Psoas muscle (tissue), 8 donors: Measurements from ENCODE around the gene CHD9. TPM values are rescaled to one million over a fixed set of nuclear protein-coding genes. Genes with fewer than 3 reads are reported as not detected.

Experiments used
- ATAC-seq, 4 donors: fragments of 200-7000 bp; cut with Tn5 transposase; one replicate each; pipeline ENCODE4 v1.9.1; 2020; ENCODE audit warnings: moderate library complexity in 3 of 4, mild to moderate bottlenecking in 2 of 4
- DNase-seq, 2 donors: peaks; one replicate each; pipeline ENCODE4 v3.0.0-alpha.2; 2020
- H3K27ac ChIP-seq: fragments of 200-600 bp; one replicate; pipeline ENCODE4 v1.8.0; 2022
- H3K27me3 ChIP-seq, 3 donors: fragments of 200-600 bp in 1 of 3; one replicate each; pipeline versions ENCODE4 v1.6.1 to v1.8.0; 2013 to 2022; ENCODE audit warnings: low read length in 2 of 3, mild to moderate bottlenecking in 2 of 3, moderate library complexity in 1 of 3; ENCODE audit not compliant: insufficient read depth in 3 of 3
- H3K36me3 ChIP-seq, 2 donors: fragments of 200-600 bp in 1 of 2; one replicate each; pipeline versions ENCODE4 v1.6.1 to v1.8.0; 2013 to 2022; ENCODE audit warnings: low read depth in 1 of 2, mild to moderate bottlenecking in 1 of 2, moderate library complexity in 1 of 2; ENCODE audit not compliant: insufficient read depth in 1 of 2
- H3K4me1 ChIP-seq: fragments of 200-600 bp; one replicate; pipeline ENCODE4 v1.8.0; 2022
- H3K4me3 ChIP-seq: fragments of 200-600 bp; one replicate; pipeline ENCODE4 v1.8.0; 2022; ENCODE audit warnings: mild to moderate bottlenecking
- H3K9me3 ChIP-seq: fragments of 200-600 bp; one replicate; pipeline ENCODE4 v1.8.0; 2022
- CTCF ChIP-seq: fragments of 200-600 bp; IDR thresholded peaks from one replicate; pipeline ENCODE4 v1.8.0; 2022; ENCODE audit warnings: antibody characterized with exemption
- WGBS, 3 donors: extraction: QIAGEN DNeasy Blood & Tissue Kit; methylation state at CpG; one replicate each; pipeline versions ENCODE4 v1.1.6 to v1.1.7; 2013; 5-methylcytosine and 5-hydroxymethylcytosine counted together
- intact Hi-C, 2 donors: fragments of 100-400 bp; cut with DNase I; formaldehyde crosslinking; loops; one replicate each; pipeline versions ENCODE4 v1.11.0 to v1.14.2; 2022
- polyA plus RNA-seq, 3 donors: library from polyadenylated mRNA; stranded (reverse); fragments of 200-250 nt; gene quantifications; one replicate each; pipeline ENCODE4 v1.2.3, GENCODE V29; 2013
- total RNA-seq, 4 donors: library from RNA; stranded (reverse); fragmentation: NEBNext Ultra II Directional in 2 of 4; extraction: Animal tissue kit (Norgen Biotek cat#: 25700) in 2 of 4; gene quantifications; one replicate each; pipeline versions ENCODE4 v1.2.1 to v1.2.4, GENCODE V29; 2021 to 2023
- donor health status: healthy with polysubstance abuse.
- donor health status: DM: no; HTN: no; CAD: no; lungs with moderate emphysema.
- donor health status: Bipolar disorder and iron deficiency.
- donor health status: healthy.
- donor health status: DM: yes; HTN: yes; CAD: no.
- donor health status: DM: no; HTN: no; CAD: no.
- donor health status: DM: no; HTN: no; CAD: no.
- donor health status: DM: yes; HTN: yes; CAD: no.

The CHD9 gene
- total and polyA plus RNA-seq, 7 donors, result 5.8 to 47.9 (median 36.4) TPM

- H3K27me3 ChIP-seq, result no peaks in the 10 kb centered on the region
- DNase-seq, result no peak
- intact Hi-C loops, result loop anchor here in 1 of 2 donors (5.0 kb wide), 1 partner anchor 40 kb away; no protein-coding TSS in a partner anchor
- no peaks in the 10 kb centered on the region for H3K36me3 ChIP-seq
- H3K9me3 ChIP-seq, result no peaks in the 10 kb centered on the region
- H3K4me1 ChIP-seq, result peaks cover 51% of the 10 kb centered on the region
- H3K27ac ChIP-seq, result peak overlapping the region; percentile 80
- whole genome bisulfite sequencing, 3 donors, result 46 to 82% (median 82%) methylated on average over 2 of the region's 2 CpGs
- ATAC-seq, result no peak
- no peak overlapping the region for H3K4me3 ChIP-seq
- no peak for TF ChIP-seq CTCF
Measured at GRCh38 chr16:53092284-53092683, 37.5 kb downstream of the CHD9 start.

GRCh38 chr16:53093162-53093744 is 38.5 kb downstream of the CHD9 start:
- TF ChIP-seq CTCF, result no peak
- ATAC-seq (no peak), DNase-seq (no peak)
- intact Hi-C loops, result loop anchor here in 1 of 2 donors (5.0 kb wide), 1 partner anchor 39 kb away; no protein-coding TSS in a partner anchor
- WGBS, 3 donors, result 93 to 99% (median 94%) methylated on average over 5 of the region's 5 CpGs
- no peaks in the 10 kb centered on the region for H3K36me3 ChIP-seq
- H3K27me3 ChIP-seq, result no peaks in the 10 kb centered on the region
- H3K4me1 ChIP-seq, result peaks cover 57% of the 10 kb centered on the region
- no peaks in the 10 kb centered on the region for H3K9me3 ChIP-seq
- H3K27ac ChIP-seq, result peak overlapping the region; percentile 50
- H3K4me3 ChIP-seq, result no peak overlapping the region

- intact Hi-C loops, result loop anchor here (2.0 to 5.0 kb wide), 2 partner anchors 33 to 38 kb away; no protein-coding TSS in a partner anchor
- H3K4me1 ChIP-seq, result peaks cover 61% of the 10 kb centered on the region
Measured at GRCh38 chr16:53094013-53094630, 39.3 kb downstream of the CHD9 start.

GRCh38 chr16:53097190-53097589 is 42.4 kb downstream of the CHD9 start:
- no peak overlapping the region for H3K27ac ChIP-seq
- intact Hi-C loops, result no loop called here
- WGBS, 3 donors, result 64 to 95% (median 88%) methylated on average over 4 of the region's 4 CpGs
- no peaks in the 10 kb centered on the region for H3K27me3 ChIP-seq
- DNase-seq (no peak), ATAC-seq (no peak)
- H3K36me3 ChIP-seq, result no peaks in the 10 kb centered on the region
- H3K9me3 ChIP-seq, result no peaks in the 10 kb centered on the region
- peaks cover 52% of the 10 kb centered on the region for H3K4me1 ChIP-seq
- TF ChIP-seq CTCF, result no peak
- no peak overlapping the region for H3K4me3 ChIP-seq

More at GRCh38 chr16:53094013-53094630, 39.3 kb downstream of the CHD9 start:
- Histone ChIP-seq H3K4me3 (no peak overlapping the region), H3K27ac (peak overlapping the region; percentile 50), H3K27me3 (no peaks in the 10 kb centered on the region), H3K36me3 (no peaks in the 10 kb centered on the region), H3K9me3 (no peaks in the 10 kb centered on the region)
- DNase-seq, result peak; percentile 61 to 70
- 57 to 60% (median 57%) methylated on average over 10 of the region's 10 CpGs for WGBS, 3 donors
- no peak for TF ChIP-seq CTCF
- ATAC-seq, result no peak
